A673 (cell line): Measurements from ENCODE around the gene CFAP20DC. TPM values are rescaled to one million over a fixed set of nuclear protein-coding genes. Genes with fewer than 3 reads are reported as not detected.

ENCODE experiments used
- BruUV-seq: library from RNA; stranded (reverse); fragments of 400-500 nt; replicated peaks from 2 replicates; lab custom pipeline; 2021; lab: Mats Ljungman, UMichigan
- CTCF ChIA-PET: fragments of 300-600 bp; sonication (Branson Sonifier 250); formaldehyde crosslinking; loops from one replicate; lab custom pipeline; 2022; ENCODE audit warnings: antibody characterized with exemption; lab: Charles Lee
- POLR2A ChIA-PET: fragments of 300-600 bp; sonication (Branson Sonifier 250); formaldehyde crosslinking; loops from one replicate; lab custom pipeline; 2022; ENCODE audit warnings: antibody characterized with exemption; ENCODE audit not compliant: low non-redundant PET; lab: Charles Lee
- DNase-seq: peaks from one replicate; pipeline ENCODE4 v3.0.0-alpha.2; 2015; ENCODE audit warnings: low spot score
- H3K27ac ChIP-seq: fragments of 200-600 bp; sonication (generic); 2 replicates; pipeline ENCODE4 v1.5.1; 2016; ENCODE audit warnings: mixed run types, low read depth, mild to moderate bottlenecking, mixed read lengths, antibody characterized with exemption, low read length; ENCODE audit not compliant: poor library complexity, severe bottlenecking
- H3K27me3 ChIP-seq: fragments of 200-600 bp; sonication (generic); replicated peaks from 2 replicates; pipeline ENCODE4 v1.6.1; 2017; ENCODE audit warnings: mixed run types, low read depth, mild to moderate bottlenecking, mixed read lengths, antibody characterized with exemption, low read length; ENCODE audit not compliant: insufficient read depth, poor library complexity
- H3K36me3 ChIP-seq: fragments of 200-600 bp; sonication (generic); 2 replicates; pipeline ENCODE4 v1.6.1; 2016; ENCODE audit warnings: mixed run types, mild to moderate bottlenecking, mixed read lengths, antibody characterized with exemption, low read length; ENCODE audit not compliant: insufficient read depth, poor library complexity, severe bottlenecking
- H3K4me1 ChIP-seq: fragments of 200-600 bp; sonication (generic); 2 replicates; pipeline ENCODE4 v1.6.1; 2017; ENCODE audit warnings: mixed run types, mild to moderate bottlenecking, mixed read lengths, antibody characterized with exemption, low read length; ENCODE audit not compliant: insufficient read depth, poor library complexity, severe bottlenecking
- H3K4me3 ChIP-seq: fragments of 200-600 bp; sonication (generic); 2 replicates; pipeline ENCODE4 v1.5.1; 2016; ENCODE audit warnings: low read depth, mixed run types, mild to moderate bottlenecking, mixed read lengths, low read length; ENCODE audit not compliant: poor library complexity, severe bottlenecking
- H3K9me3 ChIP-seq: fragments of 200-600 bp; sonication (generic); 2 replicates; pipeline ENCODE4 v1.6.1; 2016; ENCODE audit warnings: mixed run types, low read depth, mild to moderate bottlenecking, mixed read lengths, antibody characterized with exemption, low read length; ENCODE audit not compliant: poor library complexity, severe bottlenecking
- EZH2 ChIP-seq: fragments of 200-600 bp; sonication (generic); IDR thresholded peaks from 2 replicates; pipeline ENCODE4 v1.6.1; 2017; ENCODE audit warnings: borderline replicate concordance, low read depth, mild to moderate bottlenecking, mixed read lengths, antibody characterized with exemption, low read length; ENCODE audit not compliant: poor library complexity, severe bottlenecking
- intact Hi-C: fragments of 100-400 bp; cut with micrococcal nuclease; formaldehyde crosslinking; loops from one replicate; pipeline ENCODE4 v1.10.0; 2022; ENCODE audit not compliant: unreplicated experiment
- total RNA-seq: library from RNA; stranded (reverse); gene quantifications from 2 replicates; pipeline ENCODE4 v1.2.3, GENCODE V29; 2021
- TF ChIP-seq, protein P1 (sequence below): fragments of 300-800, 200-600 bp; sonication (generic); conservative IDR thresholded peaks from 2 replicates; pipeline ENCODE4 v1.5.1; 2017; ENCODE audit warnings: low read depth, mild to moderate bottlenecking, antibody characterized with exemption, low read length, moderate library complexity, mixed read lengths

The CFAP20DC gene
- total RNA-seq, 1 experiment from 2014 or later, result 1.3 TPM

GRCh38 chr3:58746758-58747157, 303.1 kb downstream of the CFAP20DC start:
- no peak for DNase-seq
- Histone ChIP-seq H3K4me1 (no peaks in the 10 kb centered on the region), H3K9me3 (no peaks in the 10 kb centered on the region), H3K36me3 (no peaks in the 10 kb centered on the region), H3K27ac (no peak overlapping the region), H3K4me3 (no peak overlapping the region), H3K27me3 (no peaks in the 10 kb centered on the region)
- no TSS peak for BruUV-seq
- TF ChIP-seq, protein P1, sequence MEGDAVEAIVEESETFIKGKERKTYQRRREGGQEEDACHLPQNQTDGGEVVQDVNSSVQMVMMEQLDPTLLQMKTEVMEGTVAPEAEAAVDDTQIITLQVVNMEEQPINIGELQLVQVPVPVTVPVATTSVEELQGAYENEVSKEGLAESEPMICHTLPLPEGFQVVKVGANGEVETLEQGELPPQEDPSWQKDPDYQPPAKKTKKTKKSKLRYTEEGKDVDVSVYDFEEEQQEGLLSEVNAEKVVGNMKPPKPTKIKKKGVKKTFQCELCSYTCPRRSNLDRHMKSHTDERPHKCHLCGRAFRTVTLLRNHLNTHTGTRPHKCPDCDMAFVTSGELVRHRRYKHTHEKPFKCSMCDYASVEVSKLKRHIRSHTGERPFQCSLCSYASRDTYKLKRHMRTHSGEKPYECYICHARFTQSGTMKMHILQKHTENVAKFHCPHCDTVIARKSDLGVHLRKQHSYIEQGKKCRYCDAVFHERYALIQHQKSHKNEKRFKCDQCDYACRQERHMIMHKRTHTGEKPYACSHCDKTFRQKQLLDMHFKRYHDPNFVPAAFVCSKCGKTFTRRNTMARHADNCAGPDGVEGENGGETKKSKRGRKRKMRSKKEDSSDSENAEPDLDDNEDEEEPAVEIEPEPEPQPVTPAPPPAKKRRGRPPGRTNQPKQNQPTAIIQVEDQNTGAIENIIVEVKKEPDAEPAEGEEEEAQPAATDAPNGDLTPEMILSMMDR, result no peak
- no peak for TF ChIP-seq EZH2
- intact Hi-C loops, result no loop called here
- ChIA-PET CTCF (no interaction called here), POLR2A (no interaction called here)

DNA sequence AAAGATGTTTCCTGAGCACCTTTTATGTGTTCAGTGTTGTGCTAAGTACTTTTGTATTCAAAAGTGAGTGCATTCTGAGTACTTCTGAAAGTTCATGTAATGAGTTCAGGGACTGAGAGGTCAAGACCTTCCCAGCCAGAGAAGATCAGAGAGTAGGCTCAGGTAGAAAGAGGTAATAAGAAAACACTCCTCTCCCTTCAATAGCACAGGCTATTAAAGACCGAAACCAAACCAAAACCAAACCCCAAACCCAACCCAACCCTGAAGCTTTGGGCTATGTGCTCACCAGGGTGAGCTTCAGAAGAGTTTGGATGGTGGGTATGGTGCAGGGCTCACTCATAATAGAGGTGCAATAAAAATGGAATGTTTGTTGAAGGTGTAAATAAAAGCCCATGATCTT, 306.5 kb downstream of the CFAP20DC start:
- no peaks in the 10 kb centered on the region for H3K27me3 ChIP-seq
- ChIA-PET CTCF (no interaction called here), POLR2A (no interaction called here)
- intact Hi-C loops, result no loop called here
- H3K4me1 ChIP-seq, result no peaks in the 10 kb centered on the region
- H3K27ac ChIP-seq, result no peak overlapping the region
- no peaks in the 10 kb centered on the region for H3K9me3 ChIP-seq
- TF ChIP-seq, protein P1, result no peak
- TF ChIP-seq EZH2, result no peak
- no peak overlapping the region for H3K4me3 ChIP-seq
- no TSS peak for BruUV-seq
- H3K36me3 ChIP-seq, result no peaks in the 10 kb centered on the region
- DNase-seq, result no peak

GRCh38 chr3:58742239-58742638, 307.6 kb downstream of the CFAP20DC start:
- ChIA-PET CTCF (no interaction called here), POLR2A (no interaction called here)
- intact Hi-C loops, result no loop called here
- no peak for DNase-seq
- no peak overlapping the region for H3K27ac ChIP-seq
- no peaks in the 10 kb centered on the region for H3K4me1 ChIP-seq
- H3K9me3 ChIP-seq, result no peaks in the 10 kb centered on the region
- H3K36me3 ChIP-seq, result no peaks in the 10 kb centered on the region
- H3K4me3 ChIP-seq, result no peak overlapping the region
- H3K27me3 ChIP-seq, result no peaks in the 10 kb centered on the region
- no TSS peak for BruUV-seq
- no peak for TF ChIP-seq EZH2
- TF ChIP-seq, protein P1, result no peak
